ENCODE results near the gene ABCA5. TPM values are rescaled to one million over a fixed set of nuclear protein-coding genes. Genes with fewer than 3 reads are reported as not detected.

Gene ABCA5
- total RNA-seq, 4 donors from 2014 or later, result 48.9 to 211 (median 62.9) TPM

GRCh38 chr17:69275751-69276150, 51.2 kb downstream of the ABCA5 start:
- 85% methylated on average over 4 of the region's 4 CpGs for WGBS

DNA sequence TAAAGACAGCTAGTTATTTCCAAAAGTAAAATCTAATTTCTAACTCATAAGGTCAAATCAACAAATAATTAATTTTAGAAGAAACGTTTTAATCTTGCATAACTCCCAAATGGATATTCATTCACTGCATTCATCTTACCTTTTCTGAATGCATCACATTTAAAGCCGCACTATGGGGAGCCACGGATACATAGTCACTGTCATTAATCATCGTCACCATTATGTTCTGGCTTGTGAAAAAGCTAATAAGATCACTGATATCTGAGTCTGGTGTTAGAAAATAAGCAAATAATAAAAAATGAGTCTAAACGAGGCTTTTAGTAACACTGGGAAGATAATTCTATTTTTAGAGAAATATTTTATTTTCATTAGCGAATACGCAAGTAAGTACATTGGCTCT, 55.9 kb downstream of the ABCA5 start:
- H3K36me3 ChIP-seq, result peaks cover 4% of the 10 kb centered on the region
- TF ChIP-seq, protein P1, sequence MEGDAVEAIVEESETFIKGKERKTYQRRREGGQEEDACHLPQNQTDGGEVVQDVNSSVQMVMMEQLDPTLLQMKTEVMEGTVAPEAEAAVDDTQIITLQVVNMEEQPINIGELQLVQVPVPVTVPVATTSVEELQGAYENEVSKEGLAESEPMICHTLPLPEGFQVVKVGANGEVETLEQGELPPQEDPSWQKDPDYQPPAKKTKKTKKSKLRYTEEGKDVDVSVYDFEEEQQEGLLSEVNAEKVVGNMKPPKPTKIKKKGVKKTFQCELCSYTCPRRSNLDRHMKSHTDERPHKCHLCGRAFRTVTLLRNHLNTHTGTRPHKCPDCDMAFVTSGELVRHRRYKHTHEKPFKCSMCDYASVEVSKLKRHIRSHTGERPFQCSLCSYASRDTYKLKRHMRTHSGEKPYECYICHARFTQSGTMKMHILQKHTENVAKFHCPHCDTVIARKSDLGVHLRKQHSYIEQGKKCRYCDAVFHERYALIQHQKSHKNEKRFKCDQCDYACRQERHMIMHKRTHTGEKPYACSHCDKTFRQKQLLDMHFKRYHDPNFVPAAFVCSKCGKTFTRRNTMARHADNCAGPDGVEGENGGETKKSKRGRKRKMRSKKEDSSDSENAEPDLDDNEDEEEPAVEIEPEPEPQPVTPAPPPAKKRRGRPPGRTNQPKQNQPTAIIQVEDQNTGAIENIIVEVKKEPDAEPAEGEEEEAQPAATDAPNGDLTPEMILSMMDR (IDR thresholded peaks at IDR 0.05), result no peak
- TF ChIP-seq POLR2A (IDR thresholded peaks at IDR 0.05) (no peak), EP300 (IDR thresholded peaks at IDR 0.05) (no peak), POLR2AphosphoS5 (IDR thresholded peaks at IDR 0.05) (no peak)
- no peak for DNase-seq (ENCODE audit: low spot score in 2 of 2)

More at GRCh38 chr17:69275751-69276150, 51.2 kb downstream of the ABCA5 start:
- Histone ChIP-seq H3K9me3 (no peaks in the 10 kb centered on the region), H3K4me3 (no peak overlapping the region), H3K27me3 (no peaks in the 10 kb centered on the region), H3K27ac (no peak overlapping the region), H3K4me1 (no peaks in the 10 kb centered on the region), H3K36me3 (peaks cover 10% of the 10 kb centered on the region)
- no peak for TF ChIP-seq POLR2A (IDR thresholded peaks at IDR 0.05)
- no peak for TF ChIP-seq POLR2AphosphoS5 (IDR thresholded peaks at IDR 0.05)
- TF ChIP-seq, protein P1 (IDR thresholded peaks at IDR 0.05), result no peak
- no peak for DNase-seq (ENCODE audit: low spot score in 2 of 2)

DNA sequence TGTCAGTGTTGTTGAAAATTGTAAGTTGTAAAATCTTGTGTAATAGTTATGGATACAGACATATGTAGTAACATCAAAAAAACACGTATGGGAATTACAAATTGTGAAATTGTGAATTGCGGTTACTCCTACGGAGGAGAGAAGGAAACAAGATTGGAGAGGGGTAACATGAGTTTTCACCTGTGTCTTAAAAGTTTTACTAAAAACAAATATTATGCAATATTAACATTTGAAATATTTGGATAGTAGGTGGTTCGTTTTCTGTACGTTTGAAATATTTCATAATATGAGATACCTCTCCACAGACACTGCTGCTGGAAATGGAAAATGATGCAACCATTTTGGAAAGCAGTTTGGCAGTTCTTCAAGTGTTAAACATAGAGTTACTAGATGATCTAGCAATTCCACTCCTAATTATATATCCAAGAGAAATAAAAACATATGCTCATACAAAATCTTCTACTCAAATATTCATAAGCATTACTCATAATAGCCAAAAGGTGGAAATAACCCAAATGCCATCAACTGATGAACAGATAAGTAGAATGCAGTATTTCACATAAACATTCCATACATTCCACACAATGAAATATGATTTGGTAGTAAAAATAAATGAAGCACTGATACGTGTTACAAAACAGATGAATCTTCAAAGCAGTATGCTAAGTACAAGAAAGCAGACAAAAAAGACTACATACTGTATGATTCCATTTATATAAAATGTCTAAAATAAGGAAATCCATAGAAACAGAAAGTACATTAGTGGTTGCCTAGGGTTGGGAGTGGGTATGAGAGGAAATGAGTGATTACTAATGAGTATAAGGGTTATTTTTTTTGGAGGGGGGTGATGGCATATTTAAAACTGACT, 57.6 kb downstream of the ABCA5 start:
- no peak for DNase-seq (ENCODE audit: low spot score in 2 of 2)
- Histone ChIP-seq H3K36me3 (no peaks in the 10 kb centered on the region), H3K4me3 (no peak overlapping the region), H3K4me1 (no peaks in the 10 kb centered on the region), H3K9me3 (no peaks in the 10 kb centered on the region), H3K27ac (no peak overlapping the region), H3K27me3 (no peaks in the 10 kb centered on the region)
- 59% methylated on average over 6 of the region's 6 CpGs for WGBS
- TF ChIP-seq EP300 (IDR thresholded peaks at IDR 0.05) (no peak), POLR2A (IDR thresholded peaks at IDR 0.05) (no peak)
- TF ChIP-seq, protein P1 (IDR thresholded peaks at IDR 0.05), result no peak

More for the DNA sequence above, 55.9 kb downstream of the ABCA5 start:
- H3K9me3 ChIP-seq, result no peaks in the 10 kb centered on the region
- H3K4me1 ChIP-seq, result no peaks in the 10 kb centered on the region
- H3K27me3 ChIP-seq, result no peaks in the 10 kb centered on the region
- WGBS, result 80% methylated on average over 7 of the region's 7 CpGs
- H3K27ac ChIP-seq, result no peak overlapping the region
- no peak overlapping the region for H3K4me3 ChIP-seq

DNA sequence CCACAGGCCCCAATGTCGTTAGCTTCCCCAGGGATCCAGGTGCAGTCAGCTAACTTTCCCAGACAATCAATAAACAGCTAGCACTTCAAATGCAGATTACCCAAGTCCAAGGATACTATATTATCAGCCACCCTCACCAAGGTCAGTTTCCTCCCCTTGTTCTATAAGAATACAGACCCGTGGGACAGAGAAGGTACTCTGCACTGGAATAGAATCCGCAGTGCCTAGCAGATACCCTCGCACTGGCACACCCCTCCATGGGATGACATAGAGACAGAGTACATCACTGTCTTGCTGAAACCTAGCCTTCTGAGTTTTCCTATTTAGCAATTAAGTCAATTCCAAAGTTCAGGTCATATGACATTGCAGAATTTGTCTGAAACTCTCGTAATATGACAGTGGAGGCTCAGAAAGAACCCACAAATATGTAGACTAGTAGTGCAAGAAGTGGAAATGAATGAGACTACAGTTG, 58.4 kb downstream of the ABCA5 start:
- TF ChIP-seq EP300 (IDR thresholded peaks at IDR 0.05), result no peak
- TF ChIP-seq POLR2A (IDR thresholded peaks at IDR 0.05), result no peak
- TF ChIP-seq POLR2AphosphoS5 (IDR thresholded peaks at IDR 0.05), result no peak
- TF ChIP-seq, protein P1 (IDR thresholded peaks at IDR 0.05), result no peak
- Histone ChIP-seq H3K4me1 (no peaks in the 10 kb centered on the region), H3K27me3 (no peaks in the 10 kb centered on the region), H3K4me3 (no peak overlapping the region), H3K36me3 (peaks cover 7% of the 10 kb centered on the region), H3K9me3 (no peaks in the 10 kb centered on the region), H3K27ac (no peak overlapping the region)
- WGBS, result 96% methylated on average over 5 of the region's 5 CpGs
- DNase-seq (ENCODE audit: low spot score in 2 of 2), result no peak

DNA sequence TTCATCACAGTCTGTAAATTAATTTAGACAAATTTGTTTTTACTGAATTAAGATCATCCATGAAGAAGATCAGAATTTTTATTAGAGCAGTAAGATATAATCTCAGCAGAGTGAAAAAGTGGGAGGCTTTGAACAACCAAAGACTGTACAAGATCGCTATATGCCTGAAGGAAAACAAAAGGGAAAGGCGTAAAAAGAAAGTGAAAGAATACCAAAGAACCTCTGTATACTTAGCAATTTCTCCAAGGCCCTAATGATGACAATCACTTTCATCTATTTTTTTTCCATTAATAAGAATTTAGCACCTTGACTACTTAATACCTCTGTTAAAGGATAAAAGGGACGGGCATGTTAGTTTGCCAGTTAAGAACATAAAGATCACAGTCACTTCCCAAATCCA, 59.7 kb downstream of the ABCA5 start:
- Histone ChIP-seq H3K9me3 (no peaks in the 10 kb centered on the region), H3K27me3 (no peaks in the 10 kb centered on the region), H3K4me3 (no peak overlapping the region), H3K27ac (no peak overlapping the region), H3K36me3 (peaks cover 7% of the 10 kb centered on the region), H3K4me1 (no peaks in the 10 kb centered on the region)
- WGBS, result 95% methylated on average over 3 of the region's 3 CpGs
- TF ChIP-seq POLR2AphosphoS5 (IDR thresholded peaks at IDR 0.05), result no peak
- TF ChIP-seq EP300 (IDR thresholded peaks at IDR 0.05), result no peak
- TF ChIP-seq POLR2A (IDR thresholded peaks at IDR 0.05), result no peak
- TF ChIP-seq, protein P1 (IDR thresholded peaks at IDR 0.05), result no peak
- DNase-seq (ENCODE audit: low spot score in 2 of 2), result no peak

Data from suprapubic skin (tissue), 4 donors.